HepG2 (cell line): ENCODE data around the gene GRM4. TPM values are rescaled to one million over a fixed set of nuclear protein-coding genes. Genes with fewer than 3 reads are reported as not detected.

Source experiments
- ATAC-seq: fragments of 200-7000 bp; cut with Tn5 transposase; 3 replicates; pipeline ENCODE4 v1.9.1; 2020; ENCODE audit warnings: mild to moderate bottlenecking, moderate library complexity
- BruUV-seq: library from RNA; stranded (reverse); fragments of 400-500 nt; replicated peaks from 2 replicates; lab custom pipeline; 2021; lab: Mats Ljungman, UMichigan
- CTCF ChIA-PET: fragments of 300-600 bp; formaldehyde crosslinking; extraction: SDS; loops from one replicate; lab custom pipeline; 2021; ENCODE audit warnings: low total read pairs, inconsistent platforms, low intra/inter-chr PET ratio; lab: Yijun Ruan, JAX
- POLR2A ChIA-PET: fragments of 350-600 bp; sonication (Branson Sonifier 250); formaldehyde crosslinking; loops from one replicate; lab custom pipeline; 2020; ENCODE audit warnings: antibody characterized with exemption, inconsistent platforms; lab: Yijun Ruan, JAX
- DNase-seq: peaks from one replicate; pipeline ENCODE4 v3.0.0-alpha.2; 2015; ENCODE audit warnings: low spot score
- FAIRE-seq: peaks from 3 replicates; lab custom pipeline; 2011; peaks lifted over from hg19 to GRCh38; lab: Jason Lieb, UNC
- H2AFZ ChIP-seq: one replicate; pipeline ENCODE4 v1.6.1; 2011; ENCODE audit warnings: low read length, inconsistent platforms
- H3K27ac ChIP-seq: fragments of 300-600 bp; 3 replicates; pipeline ENCODE4 v1.8.0; 2011; ENCODE audit warnings: mixed run types, mild to moderate bottlenecking, mixed read lengths, low read length, inconsistent platforms; ENCODE audit not compliant: insufficient read depth; ENCODE audit errors: extremely low read length
- H3K27me3 ChIP-seq, 2 experiments: fragments of 200-600 bp in 1 of 2; 2 replicates in 1 of 2; 3 replicates in 1 of 2; pipeline versions ENCODE4 v1.6.0 to v1.8.0; 2011; ENCODE audit warnings: low read length in 2 of 2, mild to moderate bottlenecking in 2 of 2, moderate library complexity in 2 of 2, inconsistent platforms in 1 of 2; ENCODE audit not compliant: insufficient read depth in 2 of 2, control insufficient read depth in 1 of 2
- H3K36me3 ChIP-seq, 2 experiments: fragments of 200-600 bp in 1 of 2; replicated peaks in 1 of 2; 2 replicates in 1 of 2; 3 replicates in 1 of 2; pipeline versions ENCODE4 v1.5.1 to v1.8.0; 2011; ENCODE audit warnings: low read length in 2 of 2, inconsistent platforms in 1 of 2; ENCODE audit not compliant: insufficient read depth in 2 of 2, control insufficient read depth in 1 of 2
- H3K4me1 ChIP-seq: 2 replicates; pipeline ENCODE4 v1.5.1; 2012; ENCODE audit warnings: low read length, inconsistent platforms; ENCODE audit not compliant: insufficient read depth
- H3K4me2 ChIP-seq: 2 replicates; pipeline ENCODE4 v1.6.0; 2011; ENCODE audit warnings: low read depth, low read length, inconsistent platforms
- H3K4me3 ChIP-seq, 3 experiments: fragments of 200-600 bp in 1 of 3; sonication (generic), shearing (Covaris generic) in 1 of 3; replicated peaks in 1 of 3; 2 replicates each; pipeline ENCODE4 v1.5.1; 2011 to 2016; ENCODE audit warnings: low read length in 3 of 3, inconsistent platforms in 2 of 3, low read depth in 2 of 3, mild to moderate bottlenecking in 2 of 3, control low read depth in 1 of 3, mixed read lengths in 1 of 3; ENCODE audit not compliant: insufficient read depth in 1 of 3
- H3K79me2 ChIP-seq: one replicate; pipeline ENCODE4 v1.6.1; 2011; ENCODE audit warnings: low read length, inconsistent platforms; ENCODE audit not compliant: insufficient read depth
- H3K9ac ChIP-seq: 2 replicates; pipeline ENCODE4 v1.6.0; 2011; ENCODE audit warnings: mild to moderate bottlenecking, low read depth, low read length, inconsistent platforms; ENCODE audit not compliant: insufficient read depth
- H3K9me3 ChIP-seq: 2 replicates; pipeline ENCODE4 v1.5.1; 2012; ENCODE audit warnings: mild to moderate bottlenecking, low read length
- H4K20me1 ChIP-seq: 2 replicates; pipeline ENCODE4 v1.6.0; 2011; ENCODE audit warnings: inconsistent platforms, mild to moderate bottlenecking, low read length, moderate library complexity; ENCODE audit not compliant: insufficient read depth
- ARHGAP35 ChIP-seq: sonication (generic); formaldehyde crosslinking; IDR thresholded peaks from 2 replicates; pipeline ENCODE4 v1.9.0; 2022; ENCODE audit warnings: mild to moderate bottlenecking, inconsistent platforms, moderate library complexity, missing genetic modification reagents, borderline replicate concordance
- ESRRA ChIP-seq: sonication (generic); formaldehyde crosslinking; IDR thresholded peaks from 2 replicates; pipeline ENCODE4 v1.5.1; 2020; ENCODE audit warnings: mild to moderate bottlenecking, low read depth, missing genetic modification reagents
- NR2C2 ChIP-seq: sonication (generic); formaldehyde crosslinking; IDR thresholded peaks from 2 replicates; pipeline ENCODE4 v1.4.0; 2020; ENCODE audit warnings: missing genetic modification reagents, mild to moderate bottlenecking, moderate library complexity, borderline replicate concordance
- PHF21A ChIP-seq: sonication (generic); formaldehyde crosslinking; IDR thresholded peaks from 2 replicates; pipeline ENCODE4 v1.5.0; 2020; ENCODE audit warnings: mild to moderate bottlenecking, missing genetic modification reagents
- STAG1 ChIP-seq: sonication (generic); formaldehyde crosslinking; IDR thresholded peaks from 2 replicates; pipeline ENCODE4 v1.4.0; 2020; ENCODE audit warnings: missing genetic modification reagents
- ZNF136 ChIP-seq: sonication (generic); formaldehyde crosslinking; IDR thresholded peaks from 2 replicates; pipeline ENCODE4 v1.8.1; 2022; ENCODE audit warnings: low read depth, mild to moderate bottlenecking, moderate library complexity, missing genetic modification reagents
- ZNF33B ChIP-seq: sonication (generic); formaldehyde crosslinking; IDR thresholded peaks from 2 replicates; pipeline ENCODE4 v1.5.1; 2020; ENCODE audit warnings: mild to moderate bottlenecking, missing genetic modification reagents
- ZNF34 ChIP-seq: sonication (generic); formaldehyde crosslinking; IDR thresholded peaks from 2 replicates; pipeline ENCODE4 v1.4.0; 2020; ENCODE audit warnings: mild to moderate bottlenecking, missing genetic modification reagents, borderline replicate concordance
- ZNF343 ChIP-seq: sonication (generic); formaldehyde crosslinking; IDR thresholded peaks from 2 replicates; pipeline ENCODE4 v1.4.0; 2020; ENCODE audit warnings: mild to moderate bottlenecking, missing genetic modification reagents
- ZNF430 ChIP-seq: sonication (generic); formaldehyde crosslinking; IDR thresholded peaks from 2 replicates; pipeline ENCODE4 v1.9.0; 2021; ENCODE audit warnings: mild to moderate bottlenecking, missing genetic modification reagents
- WGBS: methylation state at CpG from one replicate; pipeline ENCODE4 v1.1.6; 2017; ENCODE audit warnings: low lambda C conversion rate; 5-methylcytosine and 5-hydroxymethylcytosine counted together
- in situ Hi-C: cut with HindIII; loops from 2 replicates; pipeline ENCODE4 v1.10.0; 2017; ENCODE audit warnings: low pct_unique_long_range_greater_than_20kb; ENCODE audit not compliant: extremely low pct_ligation_motif_present
- intact Hi-C: fragments of 100-400 bp; cut with micrococcal nuclease; formaldehyde crosslinking; loops from one replicate; pipeline ENCODE4 v1.10.0; 2022; ENCODE audit not compliant: unreplicated experiment
- polyA plus RNA-seq, 8 experiments: library from polyadenylated mRNA; depleted of rRNA in 3 of 8; stranded (reverse) in 7 of 8; unstranded in 1 of 8; fragments of >200 nt; fragmentation: Illumina TruSeq in 4 of 8; extraction: Trizol in 4 of 8; gene quantifications; 2 replicates each; pipeline versions ENCODE4 v1.2.1 to v1.2.3, GENCODE V29; 2011 to 2016; ENCODE audit warnings: low read depth in 4 of 8, missing spikeins in 1 of 8, mixed read lengths in 1 of 8; ENCODE audit not compliant: insufficient read depth in 1 of 8
- total RNA-seq, 5 experiments: library from RNA; depleted of rRNA; stranded (reverse); fragments of >200 nt; fragmentation: Illumina TruSeq; extraction: Trizol; gene quantifications; 2 replicates each; pipeline ENCODE4 v1.2.3, GENCODE V29; 2016; ENCODE audit warnings: low read depth in 1 of 5
- TF ChIP-seq, protein P1 (sequence below): sonication (generic); formaldehyde crosslinking; IDR thresholded peaks from 2 replicates; pipeline ENCODE4 v1.5.0; 2020; ENCODE audit warnings: mild to moderate bottlenecking, low read depth, missing genetic modification reagents, borderline replicate concordance
- TF ChIP-seq, protein P2 (sequence below): sonication (generic); formaldehyde crosslinking; conservative IDR thresholded peaks from 2 replicates; pipeline ENCODE4 v1.4.0; 2020; ENCODE audit warnings: missing genetic modification reagents
- TF ChIP-seq, protein P3 (sequence below): sonication (generic); formaldehyde crosslinking; IDR thresholded peaks from 2 replicates; pipeline ENCODE4 v1.4.0; 2020; ENCODE audit warnings: missing genetic modification reagents
- TF ChIP-seq, protein P4 (sequence below): sonication (generic); formaldehyde crosslinking; IDR thresholded peaks from 2 replicates; pipeline ENCODE4 v1.5.0; 2020; ENCODE audit warnings: mild to moderate bottlenecking, missing genetic modification reagents

Gene GRM4
- total and polyA plus RNA-seq, 2 of the 13 experiments (the other 11 are each of a cell fraction or from before 2014, with no cell fraction given), result not detected

DNA sequence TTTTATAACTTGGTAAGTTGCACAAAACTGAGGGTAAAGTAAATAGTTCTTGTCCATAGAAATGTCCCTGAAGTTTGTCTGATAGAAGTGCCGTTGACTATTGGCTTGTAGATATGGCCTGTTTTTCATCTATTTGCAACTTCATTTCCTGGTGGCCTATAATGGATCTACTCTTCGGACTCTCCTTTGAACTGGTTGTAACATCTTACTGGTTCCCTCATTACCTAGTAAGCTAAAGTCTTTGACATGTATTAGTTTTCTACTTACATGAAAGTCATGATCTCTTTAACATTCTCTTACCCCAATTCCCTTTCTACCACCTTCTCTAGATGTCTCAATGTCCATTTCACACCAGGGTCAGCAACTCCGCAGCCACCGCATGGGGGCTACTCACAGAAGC, 146.3 kb downstream of the GRM4 start:
- Histone ChIP-seq H3K27me3 (peaks cover 9 to 45% of the 10 kb centered on the region in 2 experiments; a peak in 4 of 5 replicates), H3K4me2 (no peak overlapping the region), H3K27ac (no peak overlapping the region), H4K20me1 (no peaks in the 10 kb centered on the region), H3K9me3 (0 out of 2 replicates have a peak, but pooled peaks cover 3% of the 10 kb centered on the region), H3K4me3 (no peak overlapping the region), H2AFZ (no peak overlapping the region), H3K9ac (no peak overlapping the region), H3K36me3 (no peaks in the 10 kb centered on the region), H3K4me1 (peaks cover 14% of the 10 kb centered on the region), H3K79me2 (no peaks in the 10 kb centered on the region)
- in situ Hi-C loops (no loop called here), intact Hi-C loops (no loop called here)
- TF ChIP-seq, protein P1, sequence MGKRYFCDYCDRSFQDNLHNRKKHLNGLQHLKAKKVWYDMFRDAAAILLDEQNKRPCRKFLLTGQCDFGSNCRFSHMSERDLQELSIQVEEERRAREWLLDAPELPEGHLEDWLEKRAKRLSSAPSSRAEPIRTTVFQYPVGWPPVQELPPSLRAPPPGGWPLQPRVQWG, result no peak
- TF ChIP-seq ZNF34 (CRISPR knock-in tag) (no peak), PHF21A (CRISPR knock-in tag) (no peak), ZNF343 (CRISPR knock-in tag) (no peak), ZNF430 (CRISPR knock-in tag) (no peak), STAG1 (CRISPR knock-in tag) (no peak), ZNF33B (no peak), NR2C2 (CRISPR knock-in tag) (no peak), ZNF136 (CRISPR knock-in tag) (no peak), ARHGAP35 (no peak), ESRRA (no peak)
- TF ChIP-seq, protein P2, sequence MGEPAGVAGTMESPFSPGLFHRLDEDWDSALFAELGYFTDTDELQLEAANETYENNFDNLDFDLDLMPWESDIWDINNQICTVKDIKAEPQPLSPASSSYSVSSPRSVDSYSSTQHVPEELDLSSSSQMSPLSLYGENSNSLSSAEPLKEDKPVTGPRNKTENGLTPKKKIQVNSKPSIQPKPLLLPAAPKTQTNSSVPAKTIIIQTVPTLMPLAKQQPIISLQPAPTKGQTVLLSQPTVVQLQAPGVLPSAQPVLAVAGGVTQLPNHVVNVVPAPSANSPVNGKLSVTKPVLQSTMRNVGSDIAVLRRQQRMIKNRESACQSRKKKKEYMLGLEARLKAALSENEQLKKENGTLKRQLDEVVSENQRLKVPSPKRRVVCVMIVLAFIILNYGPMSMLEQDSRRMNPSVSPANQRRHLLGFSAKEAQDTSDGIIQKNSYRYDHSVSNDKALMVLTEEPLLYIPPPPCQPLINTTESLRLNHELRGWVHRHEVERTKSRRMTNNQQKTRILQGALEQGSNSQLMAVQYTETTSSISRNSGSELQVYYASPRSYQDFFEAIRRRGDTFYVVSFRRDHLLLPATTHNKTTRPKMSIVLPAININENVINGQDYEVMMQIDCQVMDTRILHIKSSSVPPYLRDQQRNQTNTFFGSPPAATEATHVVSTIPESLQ (CRISPR knock-in tag), result no peak
- TF ChIP-seq, protein P3, sequence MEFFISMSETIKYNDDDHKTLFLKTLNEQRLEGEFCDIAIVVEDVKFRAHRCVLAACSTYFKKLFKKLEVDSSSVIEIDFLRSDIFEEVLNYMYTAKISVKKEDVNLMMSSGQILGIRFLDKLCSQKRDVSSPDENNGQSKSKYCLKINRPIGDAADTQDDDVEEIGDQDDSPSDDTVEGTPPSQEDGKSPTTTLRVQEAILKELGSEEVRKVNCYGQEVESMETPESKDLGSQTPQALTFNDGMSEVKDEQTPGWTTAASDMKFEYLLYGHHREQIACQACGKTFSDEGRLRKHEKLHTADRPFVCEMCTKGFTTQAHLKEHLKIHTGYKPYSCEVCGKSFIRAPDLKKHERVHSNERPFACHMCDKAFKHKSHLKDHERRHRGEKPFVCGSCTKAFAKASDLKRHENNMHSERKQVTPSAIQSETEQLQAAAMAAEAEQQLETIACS (CRISPR knock-in tag), result no peak
- TF ChIP-seq, protein P4, sequence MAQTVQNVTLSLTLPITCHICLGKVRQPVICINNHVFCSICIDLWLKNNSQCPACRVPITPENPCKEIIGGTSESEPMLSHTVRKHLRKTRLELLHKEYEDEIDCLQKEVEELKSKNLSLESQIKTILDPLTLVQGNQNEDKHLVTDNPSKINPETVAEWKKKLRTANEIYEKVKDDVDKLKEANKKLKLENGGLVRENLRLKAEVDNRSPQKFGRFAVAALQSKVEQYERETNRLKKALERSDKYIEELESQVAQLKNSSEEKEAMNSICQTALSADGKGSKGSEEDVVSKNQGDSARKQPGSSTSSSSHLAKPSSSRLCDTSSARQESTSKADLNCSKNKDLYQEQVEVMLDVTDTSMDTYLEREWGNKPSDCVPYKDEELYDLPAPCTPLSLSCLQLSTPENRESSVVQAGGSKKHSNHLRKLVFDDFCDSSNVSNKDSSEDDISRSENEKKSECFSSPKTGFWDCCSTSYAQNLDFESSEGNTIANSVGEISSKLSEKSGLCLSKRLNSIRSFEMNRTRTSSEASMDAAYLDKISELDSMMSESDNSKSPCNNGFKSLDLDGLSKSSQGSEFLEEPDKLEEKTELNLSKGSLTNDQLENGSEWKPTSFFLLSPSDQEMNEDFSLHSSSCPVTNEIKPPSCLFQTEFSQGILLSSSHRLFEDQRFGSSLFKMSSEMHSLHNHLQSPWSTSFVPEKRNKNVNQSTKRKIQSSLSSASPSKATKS (CRISPR knock-in tag), result no peak
- DNase-seq (no peak), ATAC-seq (no peak), FAIRE-seq (no peak)
- ChIA-PET CTCF (no interaction called here), POLR2A (no interaction called here)
- BruUV-seq, result no TSS peak
- WGBS, result 68% methylated on average over 4 of the region's 4 CpGs
